Measurements from ENCODE around the gene FBXO7.

FBXO7 gene

DNA sequence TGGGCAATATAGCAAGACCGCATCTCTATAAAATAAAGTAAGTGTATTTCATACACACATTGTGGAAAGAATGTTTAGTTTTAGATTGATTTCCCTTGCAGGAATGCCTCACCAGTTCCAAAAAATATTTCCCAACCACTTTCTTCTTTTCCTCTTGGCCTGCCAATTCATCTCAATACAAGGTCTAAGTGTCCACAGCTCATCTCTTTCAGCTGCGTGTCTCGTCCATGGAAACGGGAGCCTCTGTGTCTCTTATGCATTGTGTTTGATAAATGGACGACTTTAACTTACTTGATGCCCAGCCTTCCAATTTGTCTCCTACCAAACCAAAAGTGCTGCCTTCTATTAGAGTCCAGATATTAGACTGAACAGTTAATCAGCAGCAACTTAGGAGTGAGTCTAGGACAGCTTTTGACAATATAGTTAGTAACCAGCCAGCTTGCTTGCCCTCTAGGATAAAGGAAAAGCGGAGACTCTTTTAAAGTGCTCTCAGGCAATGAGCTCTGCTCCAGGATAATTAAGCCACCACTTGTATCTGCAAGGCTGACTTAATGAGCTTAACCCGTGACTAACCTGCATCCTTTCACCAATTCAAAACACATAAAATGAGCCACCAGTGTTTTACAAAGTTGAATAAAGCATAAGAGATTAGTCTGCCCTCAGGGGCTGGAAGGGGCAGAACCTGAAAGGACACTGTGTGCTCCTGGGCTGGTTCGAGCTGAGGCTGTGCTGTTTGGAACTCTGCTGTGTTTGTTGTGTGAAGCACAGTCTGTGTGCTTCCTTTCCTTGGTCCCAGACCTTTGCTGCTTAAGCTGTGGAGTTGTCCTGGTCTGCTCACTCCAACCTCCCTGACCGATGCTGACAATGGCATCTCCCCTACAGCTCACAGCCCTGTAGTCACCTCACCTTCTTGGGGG, 27.5 kb downstream of the FBXO7 start:
- no peak overlapping the region for H3K27ac ChIP-seq
- H4K20me1 ChIP-seq, result peaks cover 0 to 13% (median 0%) of the 10 kb centered on the region in 11 experiments; a peak in 2 of 22 replicates

DNA sequence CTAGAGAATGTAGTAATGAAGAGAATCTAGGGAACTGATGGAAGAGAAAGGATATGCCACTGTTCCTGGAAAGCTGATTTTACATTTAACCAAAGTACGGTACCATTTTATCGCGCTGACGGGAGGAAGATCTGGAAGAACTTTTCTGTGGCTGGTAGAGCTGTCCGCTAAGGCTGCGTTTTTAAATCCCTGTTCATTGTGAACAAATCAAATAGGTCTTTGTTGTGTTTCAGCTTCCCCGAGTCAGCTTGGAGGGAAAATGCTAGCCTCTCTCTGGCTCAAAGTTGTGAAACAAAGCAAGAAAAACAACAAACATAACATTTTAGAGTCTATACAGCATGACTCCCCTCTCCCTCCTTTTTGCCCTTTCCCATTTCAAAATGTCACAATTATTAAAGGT, 34.4 kb downstream of the FBXO7 start:
- H3K36me3 ChIP-seq, result peaks cover 0 to 6% (median 0%) of the 10 kb centered on the region in 11 experiments; a peak in 1 of 22 replicates
- no peaks in the 10 kb centered on the region for H3K27me3 ChIP-seq
- no peak for TF ChIP-seq Cebpa-rat (IDR thresholded peaks at IDR 0.05)
- H3K9ac ChIP-seq, result no peak overlapping the region
- H3K4me3 ChIP-seq, result no peak overlapping the region
- no peak overlapping the region for H3K27ac ChIP-seq
- no peaks in the 10 kb centered on the region for H4K20me1 ChIP-seq
- H3K4me2 ChIP-seq, result no peak overlapping the region
- no peaks in the 10 kb centered on the region for H3K9me3 ChIP-seq (replicated peaks in 1 of 11)
- no peaks in the 10 kb centered on the region for H3K4me1 ChIP-seq

More for the DNA sequence above, 27.5 kb downstream of the FBXO7 start:
- Histone ChIP-seq H3K4me2 (no peak overlapping the region), H3K4me3 (no peak overlapping the region), H3K9me3 (replicated peaks in 1 of 11) (no peaks in the 10 kb centered on the region), H3K27me3 (no peaks in the 10 kb centered on the region), H3K4me1 (no peaks in the 10 kb centered on the region), H3K36me3 (peaks cover 29 to 39% (median 33%) of the 10 kb centered on the region in 11 experiments), H3K9ac (no peak overlapping the region)
- TF ChIP-seq Cebpa-rat (IDR thresholded peaks at IDR 0.05), result no peak

DNA sequence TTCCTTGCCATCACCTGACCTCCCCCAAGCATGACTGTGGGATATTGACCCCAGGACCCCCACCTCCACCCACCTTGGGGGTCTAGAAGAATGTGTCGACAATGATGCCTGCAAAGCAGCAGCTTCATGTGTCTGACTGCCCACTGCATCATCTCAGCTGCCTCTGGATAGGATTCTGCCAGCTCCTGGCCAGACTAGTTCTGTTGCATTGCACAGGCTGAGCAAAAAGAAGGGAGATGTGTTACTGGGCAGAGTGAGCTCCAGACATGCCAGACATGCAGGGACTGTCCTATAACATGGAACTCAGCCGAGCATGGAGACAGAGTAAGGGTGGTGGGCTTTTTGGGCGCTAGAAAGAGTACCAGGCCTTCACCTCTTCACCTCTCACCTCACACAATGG, 36.7 kb downstream of the FBXO7 start:
- H3K9ac ChIP-seq, result no peak overlapping the region
- H3K36me3 ChIP-seq, result peaks cover 0 to 6% (median 0%) of the 10 kb centered on the region in 11 experiments; a peak in 1 of 22 replicates
- no peak overlapping the region for H3K4me2 ChIP-seq
- H3K9me3 ChIP-seq (replicated peaks in 1 of 11), result peaks cover 0 to 6% (median 0%) of the 10 kb centered on the region in 11 experiments; a peak in 1 of 22 replicates
- H3K4me3 ChIP-seq, result no peak overlapping the region
- H3K27ac ChIP-seq, result no peak overlapping the region
- no peaks in the 10 kb centered on the region for H3K27me3 ChIP-seq
- no peaks in the 10 kb centered on the region for H3K4me1 ChIP-seq
- no peaks in the 10 kb centered on the region for H4K20me1 ChIP-seq
- TF ChIP-seq Cebpa-rat (IDR thresholded peaks at IDR 0.05), result no peak

DNA sequence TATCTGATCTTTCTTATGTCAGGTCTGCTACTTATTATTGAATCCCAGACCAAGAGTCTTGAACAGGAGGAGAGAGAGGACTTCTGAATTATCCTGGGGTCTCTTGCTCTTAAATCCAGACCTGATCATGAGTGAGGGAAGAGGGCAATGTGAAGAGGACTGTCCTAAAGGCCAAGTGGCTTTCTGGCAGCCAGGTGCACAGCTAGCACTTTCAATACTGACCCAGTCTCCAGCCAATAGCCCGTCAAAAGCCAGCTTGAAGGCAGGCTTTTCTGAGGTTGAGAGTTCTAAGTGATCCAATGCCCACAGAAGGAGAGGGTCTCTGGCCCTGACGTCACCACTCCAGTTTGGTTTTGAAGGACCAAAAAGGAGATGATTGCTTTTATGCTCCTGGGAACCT, 37.2 kb downstream of the FBXO7 start:
- H3K4me2 ChIP-seq, result no peak overlapping the region
- no peak overlapping the region for H3K27ac ChIP-seq
- H3K36me3 ChIP-seq, result peaks cover 0 to 6% (median 0%) of the 10 kb centered on the region in 11 experiments; a peak in 1 of 22 replicates
- H4K20me1 ChIP-seq, result no peaks in the 10 kb centered on the region
- peaks cover 0 to 6% (median 0%) of the 10 kb centered on the region in 11 experiments; a peak in 1 of 22 replicates for H3K9me3 ChIP-seq (replicated peaks in 1 of 11)
- TF ChIP-seq Cebpa-rat (IDR thresholded peaks at IDR 0.05), result no peak
- no peak overlapping the region for H3K4me3 ChIP-seq
- no peaks in the 10 kb centered on the region for H3K4me1 ChIP-seq
- H3K27me3 ChIP-seq, result no peaks in the 10 kb centered on the region
- no peak overlapping the region for H3K9ac ChIP-seq

DNA sequence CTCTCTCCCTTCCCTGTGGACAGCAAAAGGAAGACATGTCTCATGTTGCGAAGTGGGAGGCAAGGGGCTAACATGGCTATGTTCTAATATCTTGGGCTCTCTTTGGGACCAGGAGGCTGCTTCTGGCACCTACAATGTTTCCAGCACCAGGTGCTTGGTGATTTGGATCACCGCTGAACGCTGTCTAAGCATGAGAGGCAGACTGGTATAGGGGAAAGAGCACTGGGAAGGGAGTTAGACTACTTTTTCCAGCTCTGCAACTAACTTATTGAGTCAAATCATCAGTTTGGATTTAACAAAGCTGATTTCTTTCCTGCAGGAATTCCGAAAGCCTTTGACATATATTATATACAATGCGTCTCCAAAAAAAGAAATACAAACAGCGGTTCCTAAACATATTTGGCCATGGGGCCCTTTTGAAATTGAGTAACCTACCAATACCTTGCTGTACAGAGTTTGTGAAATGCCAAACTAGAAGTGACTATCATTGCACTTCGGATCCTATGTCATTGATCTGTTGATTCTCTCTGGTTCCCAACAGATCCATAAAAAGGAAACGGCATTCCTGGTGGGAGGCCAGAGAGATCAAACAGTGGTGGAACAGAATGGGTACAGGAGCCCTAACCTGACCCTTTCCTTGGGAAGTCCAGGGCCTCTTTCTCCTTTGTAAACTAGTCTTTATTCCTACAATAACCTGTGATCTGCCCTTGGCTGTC, 37.8 kb downstream of the FBXO7 start:
- Histone ChIP-seq H3K9me3 (replicated peaks in 1 of 11) (peaks cover 0 to 6% (median 0%) of the 10 kb centered on the region in 11 experiments; a peak in 1 of 22 replicates), H3K4me1 (no peaks in the 10 kb centered on the region), H4K20me1 (no peaks in the 10 kb centered on the region), H3K9ac (no peak overlapping the region), H3K27me3 (no peaks in the 10 kb centered on the region), H3K4me2 (no peak overlapping the region), H3K27ac (no peak overlapping the region), H3K4me3 (no peak overlapping the region), H3K36me3 (peaks cover 0 to 6% (median 0%) of the 10 kb centered on the region in 11 experiments; a peak in 1 of 22 replicates)
- no peak for TF ChIP-seq Cebpa-rat (IDR thresholded peaks at IDR 0.05)

DNA sequence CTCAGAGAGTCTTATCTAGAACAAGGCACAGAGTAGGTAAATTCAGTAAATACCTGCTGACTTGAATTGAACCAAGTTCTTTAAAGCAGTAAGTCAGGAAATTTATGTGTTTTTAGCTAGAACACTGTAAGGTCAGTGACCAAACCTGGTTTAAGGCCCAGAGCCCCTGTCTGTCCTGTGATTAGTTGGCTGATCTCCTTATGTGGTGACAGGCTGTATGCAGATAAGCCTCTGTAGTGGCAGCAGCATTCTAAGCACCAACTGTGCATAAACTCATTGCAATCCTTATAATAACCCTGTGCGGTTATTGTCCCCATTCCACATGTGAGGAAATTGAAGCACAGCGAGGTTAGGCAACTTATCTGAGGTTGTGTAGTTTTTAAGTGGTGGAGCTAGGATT, 40.5 kb downstream of the FBXO7 start:
- no peak overlapping the region for H3K27ac ChIP-seq
- H3K4me3 ChIP-seq, result no peak overlapping the region
- peaks cover 0 to 6% (median 0%) of the 10 kb centered on the region in 11 experiments; a peak in 1 of 22 replicates for H3K36me3 ChIP-seq
- H3K27me3 ChIP-seq, result no peaks in the 10 kb centered on the region
- peaks cover 0 to 6% (median 0%) of the 10 kb centered on the region in 11 experiments; a peak in 1 of 22 replicates for H3K9me3 ChIP-seq (replicated peaks in 1 of 11)
- no peak overlapping the region for H3K9ac ChIP-seq
- no peaks in the 10 kb centered on the region for H4K20me1 ChIP-seq
- H3K4me2 ChIP-seq, result no peak overlapping the region
- no peak for TF ChIP-seq Cebpa-rat (IDR thresholded peaks at IDR 0.05)
- H3K4me1 ChIP-seq, result no peaks in the 10 kb centered on the region

DNA sequence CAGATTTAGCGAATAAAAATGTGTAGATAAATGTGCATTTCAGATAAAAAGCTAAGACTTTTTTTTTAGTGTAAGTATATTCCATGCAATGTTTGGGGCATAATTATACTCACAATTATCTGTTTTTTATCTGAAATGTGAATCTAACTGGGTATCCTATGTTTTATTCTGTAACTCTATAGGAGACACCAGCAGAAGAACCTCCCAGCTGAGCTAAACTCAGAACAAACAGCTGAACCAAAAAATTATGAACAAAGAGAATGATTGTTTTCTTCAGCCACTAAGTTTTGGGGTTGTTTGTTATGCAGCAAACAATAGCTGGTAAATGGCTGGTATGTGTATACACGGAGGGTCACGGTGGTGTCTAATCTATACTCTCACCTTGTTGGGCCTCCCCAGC, 42.9 kb downstream of the FBXO7 start:
- Histone ChIP-seq H3K4me2 (no peak overlapping the region), H3K9ac (no peak overlapping the region), H3K4me3 (no peak overlapping the region), H3K27ac (no peak overlapping the region), H3K36me3 (0 out of 22 replicates have a peak, but pooled peaks cover 0 to 4% (median 0%) of the 10 kb centered on the region in 11 experiments), H3K9me3 (replicated peaks in 1 of 11) (peaks cover 0 to 6% (median 0%) of the 10 kb centered on the region in 11 experiments; a peak in 1 of 22 replicates), H3K27me3 (no peaks in the 10 kb centered on the region), H3K4me1 (no peaks in the 10 kb centered on the region), H4K20me1 (no peaks in the 10 kb centered on the region)
- no peak for TF ChIP-seq Cebpa-rat (IDR thresholded peaks at IDR 0.05)

DNA sequence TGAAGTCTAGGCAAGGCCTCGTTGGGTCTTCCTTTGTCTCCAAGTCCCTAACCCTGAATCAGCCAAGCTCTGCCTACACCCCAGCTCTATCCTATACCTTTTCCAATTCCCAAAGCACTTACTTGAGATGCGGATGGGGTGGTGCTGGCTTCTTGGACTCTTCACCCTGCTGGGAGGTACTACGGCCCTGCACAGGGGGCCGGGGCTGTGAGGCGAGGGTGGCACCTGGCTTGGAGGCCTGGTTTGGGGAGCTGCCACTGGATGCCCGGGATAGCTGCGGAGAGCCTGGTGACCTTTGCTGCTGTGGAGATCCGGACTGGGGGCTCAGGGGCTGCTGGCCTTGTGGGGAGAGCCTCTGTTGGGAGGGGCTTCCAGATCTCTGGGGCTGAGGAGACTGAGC, 43.3 kb downstream of the FBXO7 start:
- no peaks in the 10 kb centered on the region for H4K20me1 ChIP-seq
- H3K27me3 ChIP-seq, result no peaks in the 10 kb centered on the region
- H3K27ac ChIP-seq, result no peak overlapping the region
- H3K9me3 ChIP-seq (replicated peaks in 1 of 11), result peaks cover 0 to 6% (median 0%) of the 10 kb centered on the region in 11 experiments; a peak in 1 of 22 replicates
- no peak overlapping the region for H3K4me2 ChIP-seq
- TF ChIP-seq Cebpa-rat (IDR thresholded peaks at IDR 0.05), result no peak
- H3K4me1 ChIP-seq, result no peaks in the 10 kb centered on the region
- H3K36me3 ChIP-seq, result 0 out of 22 replicates have a peak, but pooled peaks cover 0 to 4% (median 0%) of the 10 kb centered on the region in 11 experiments
- no peak overlapping the region for H3K9ac ChIP-seq
- no peak overlapping the region for H3K4me3 ChIP-seq

DNA sequence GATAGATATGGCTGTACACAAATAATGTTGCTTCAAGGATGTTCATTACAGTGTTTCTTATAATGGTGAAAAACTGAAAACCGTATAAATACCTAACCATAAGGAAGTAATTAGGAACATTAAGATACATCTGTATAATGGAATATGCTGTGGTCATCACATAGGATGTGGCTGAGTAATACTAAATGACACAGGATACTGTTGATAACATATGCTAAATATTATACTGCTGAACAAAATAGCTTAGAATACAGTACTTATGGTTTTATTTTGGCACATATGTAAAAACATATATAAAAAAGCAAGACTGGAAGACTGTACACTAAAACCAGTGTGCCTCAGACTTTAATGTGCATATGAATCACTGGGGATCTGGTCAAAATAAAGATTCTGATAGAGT, 43.8 kb downstream of the FBXO7 start:
- H3K9ac ChIP-seq, result no peak overlapping the region

More for the DNA sequence above, 43.8 kb downstream of the FBXO7 start:
- Histone ChIP-seq H3K9me3 (replicated peaks in 1 of 11) (peaks cover 0 to 6% (median 0%) of the 10 kb centered on the region in 11 experiments; a peak in 1 of 22 replicates), H4K20me1 (no peaks in the 10 kb centered on the region), H3K4me1 (no peaks in the 10 kb centered on the region), H3K4me2 (no peak overlapping the region), H3K27me3 (no peaks in the 10 kb centered on the region), H3K36me3 (0 out of 22 replicates have a peak, but pooled peaks cover 0 to 4% (median 0%) of the 10 kb centered on the region in 11 experiments), H3K27ac (no peak overlapping the region), H3K4me3 (no peak overlapping the region)
- TF ChIP-seq Cebpa-rat (IDR thresholded peaks at IDR 0.05), result no peak
